Naive B cell (primary cell): Measurements from ENCODE around the gene ATP9A. TPM values are rescaled to one million over a fixed set of nuclear protein-coding genes. Genes with fewer than 3 reads are reported as not detected.

Experiments used
- ATAC-seq, 2 donors: fragments of 150-1000 bp; cut with Tn5 transposase; 2 replicates each; pipeline ENCODE4 v1.10.0; 2021; ENCODE audit warnings: low read depth in 2 of 2, mild to moderate bottlenecking in 2 of 2, moderate library complexity in 2 of 2
- DNase-seq: peaks from one replicate; pipeline ENCODE4 v3.0.0; 2022
- H3K27ac Mint-ChIP-seq, 6 donors: one replicate each; pipeline ENCODE4 v1.8.0; 2020 to 2022; ENCODE audit warnings: mild to moderate bottlenecking in 6 of 6, mixed read lengths in 6 of 6, moderate library complexity in 5 of 6, inconsistent platforms in 2 of 6
- H3K27me3 Mint-ChIP-seq, 3 donors: one replicate each; pipeline ENCODE4 v1.8.0; 2021 to 2022; ENCODE audit warnings: mixed read lengths in 3 of 3, mild to moderate bottlenecking in 1 of 3
- H3K36me3 Mint-ChIP-seq, 2 donors: one replicate each; pipeline ENCODE4 v1.8.0; 2020 to 2022; ENCODE audit warnings: mixed read lengths in 2 of 2, inconsistent platforms in 1 of 2, mild to moderate bottlenecking in 1 of 2
- H3K4me1 Mint-ChIP-seq, 3 donors: one replicate each; pipeline ENCODE4 v1.8.0; 2020 to 2022; ENCODE audit warnings: mixed read lengths in 3 of 3, inconsistent platforms in 1 of 3, mild to moderate bottlenecking in 1 of 3, moderate library complexity in 1 of 3
- H3K4me3 Mint-ChIP-seq, 8 donors: one replicate each; pipeline ENCODE4 v1.8.0; 2020 to 2022; ENCODE audit warnings: mild to moderate bottlenecking in 8 of 8, mixed read lengths in 8 of 8, moderate library complexity in 8 of 8, inconsistent platforms in 2 of 8
- H3K9me3 Mint-ChIP-seq, 7 donors: one replicate each; pipeline ENCODE4 v1.8.0; 2020 to 2022; ENCODE audit warnings: mixed read lengths in 7 of 7, mild to moderate bottlenecking in 5 of 7, inconsistent platforms in 2 of 7, moderate library complexity in 1 of 7
- polyA plus RNA-seq, 6 donors: library from polyadenylated mRNA; unstranded; fragments of 300-500 nt; fragmentation: Illumina TruSeq; gene quantifications; one replicate each; pipeline ENCODE4 v1.2.3, GENCODE V29; 2021; ENCODE audit warnings: low read depth in 6 of 6

Gene ATP9A
- polyA plus RNA-seq, 6 donors from 2014 or later, result 0.07 to 0.13 (median 0.10) TPM; not detected in 3

DNA sequence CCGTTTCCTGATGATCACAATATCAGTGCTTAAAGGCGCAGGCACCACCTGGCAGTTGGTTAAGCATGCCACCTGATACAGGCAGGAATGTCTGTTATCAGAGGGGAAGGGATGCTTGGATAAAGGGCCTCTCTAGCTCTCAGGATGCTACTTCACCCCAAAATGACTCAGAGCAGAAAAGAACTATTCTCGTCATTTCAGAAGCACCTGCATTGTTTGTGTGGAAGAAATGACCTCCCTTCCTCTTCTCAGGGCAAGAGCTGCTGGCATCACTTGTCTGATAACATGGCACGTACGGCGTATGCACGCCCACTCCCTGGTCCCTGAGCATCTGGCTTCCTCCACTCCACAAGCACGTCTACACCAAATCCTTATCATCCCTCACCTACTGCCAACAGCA lies 47.3 kb downstream of the ATP9A start:
- Mint-ChIP-seq H3K27ac (no peak overlapping the region), H3K4me3 (no peak overlapping the region), H3K9me3 (peaks cover 0 to 3% (median 0%) of the 10 kb centered on the region in 7 donors), H3K36me3 (no peaks in the 10 kb centered on the region), H3K27me3 (peaks cover 8 to 18% (median 13%) of the 10 kb centered on the region in 3 donors), H3K4me1 (no peaks in the 10 kb centered on the region)
- ATAC-seq, result no peak
- no peak for DNase-seq

DNA sequence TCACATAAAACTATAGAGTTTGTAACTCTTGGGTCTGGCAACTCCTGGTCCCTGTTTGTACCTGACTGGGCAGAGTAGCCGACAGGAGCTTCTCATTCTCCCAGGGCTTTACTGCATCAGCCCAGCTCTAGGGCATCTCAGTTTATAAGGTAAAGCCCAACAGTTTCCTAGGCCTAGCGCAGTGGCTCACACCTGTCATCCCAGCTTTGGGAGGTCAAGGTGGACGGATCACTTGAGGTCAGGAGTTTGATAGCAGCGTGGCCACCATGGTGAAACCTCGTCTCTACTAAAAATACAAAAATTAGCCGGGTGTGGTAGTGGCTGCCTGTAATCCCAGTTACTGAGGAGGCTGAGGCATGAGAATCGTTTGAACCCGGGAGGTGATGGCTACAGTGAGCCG lies 47.8 kb downstream of the ATP9A start:
- DNase-seq, result no peak
- H3K27me3 Mint-ChIP-seq, result peaks cover 3 to 13% (median 13%) of the 10 kb centered on the region in 3 donors
- H3K36me3 Mint-ChIP-seq, result no peaks in the 10 kb centered on the region
- ATAC-seq, result no peak
- H3K4me3 Mint-ChIP-seq, result no peak overlapping the region
- no peak overlapping the region for H3K27ac Mint-ChIP-seq
- H3K9me3 Mint-ChIP-seq, result no peaks in the 10 kb centered on the region
- H3K4me1 Mint-ChIP-seq, result no peaks in the 10 kb centered on the region

DNA sequence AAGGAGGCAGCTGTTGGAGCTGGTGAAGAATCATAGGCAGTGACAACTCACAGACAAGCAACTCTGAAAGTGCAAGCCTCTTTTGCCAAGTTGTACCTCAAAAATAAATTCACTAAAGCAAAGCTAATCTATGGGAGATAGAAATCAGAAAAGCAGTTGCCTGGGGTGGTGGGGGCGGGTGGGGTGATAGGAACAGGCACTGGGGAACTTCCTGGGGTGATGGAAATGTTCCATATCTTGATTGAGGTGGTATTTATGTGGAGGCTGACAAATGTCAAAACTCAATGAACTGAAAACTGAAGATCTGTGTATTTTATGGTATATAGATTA lies 52.4 kb downstream of the ATP9A start:
- ATAC-seq (no peak), DNase-seq (no peak)
- H3K4me1 Mint-ChIP-seq, result no peaks in the 10 kb centered on the region
- H3K9me3 Mint-ChIP-seq, result no peaks in the 10 kb centered on the region
- no peak overlapping the region for H3K4me3 Mint-ChIP-seq
- H3K27me3 Mint-ChIP-seq, result peaks cover 15 to 23% (median 20%) of the 10 kb centered on the region in 3 donors
- peaks cover 0 to 3% of the 10 kb centered on the region in 2 donors for H3K36me3 Mint-ChIP-seq
- peak overlapping the region in 1 of 6 donors; percentile 8 for H3K27ac Mint-ChIP-seq

DNA sequence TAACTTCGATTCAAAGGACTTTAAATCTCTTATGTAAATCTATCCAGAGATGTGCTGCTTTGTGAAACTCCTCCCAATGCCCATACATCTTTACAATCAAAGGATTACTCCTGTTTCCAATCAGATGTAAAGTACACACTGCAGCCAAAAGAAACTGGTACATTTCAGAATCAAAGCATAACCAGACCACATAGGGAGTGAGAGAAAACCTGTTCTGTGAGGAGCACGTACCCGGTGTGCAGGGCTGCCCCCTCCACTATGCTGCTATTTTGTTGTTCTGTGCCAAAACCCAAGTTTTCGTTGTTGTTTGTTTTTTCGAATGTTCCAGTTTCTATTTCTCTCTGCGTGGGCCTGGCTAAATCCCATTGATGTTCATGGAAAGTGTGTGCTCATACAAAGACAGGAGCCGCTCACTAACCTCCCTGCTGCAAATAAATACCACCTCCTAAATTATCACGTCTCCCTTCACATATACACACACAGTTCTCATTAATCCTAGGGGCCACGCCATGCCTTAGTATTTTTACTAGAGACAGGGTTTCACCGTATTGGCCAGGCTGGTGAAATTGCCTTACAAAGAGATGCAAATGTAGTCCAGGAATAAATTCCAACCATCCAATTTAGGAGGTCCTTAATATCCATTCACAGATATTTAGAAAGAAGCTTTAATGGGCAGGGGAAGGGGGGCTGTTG lies 52.9 kb downstream of the ATP9A start:
- no peak overlapping the region for H3K4me3 Mint-ChIP-seq
- H3K4me1 Mint-ChIP-seq, result no peaks in the 10 kb centered on the region

DNA sequence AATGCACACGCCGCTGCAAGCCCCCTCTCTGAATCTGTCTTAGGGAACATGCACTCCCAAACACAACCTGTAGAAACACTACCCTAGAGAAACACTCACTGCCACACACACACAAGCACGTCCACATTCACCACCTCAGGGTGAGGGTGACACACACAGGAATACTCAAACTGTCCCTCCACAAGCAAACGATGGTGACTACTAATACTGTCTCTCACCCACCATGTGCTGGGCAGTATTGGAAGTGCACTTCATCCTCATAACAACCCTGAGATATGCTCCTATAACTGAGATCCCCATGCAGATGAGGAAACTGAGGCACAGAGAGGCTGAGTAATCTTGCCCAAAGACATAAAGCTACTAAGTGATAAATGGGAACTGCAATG lies 55.0 kb downstream of the ATP9A start:
- Mint-ChIP-seq H3K9me3 (no peaks in the 10 kb centered on the region), H3K27me3 (peaks cover 15 to 21% (median 20%) of the 10 kb centered on the region in 3 donors), H3K4me1 (no peaks in the 10 kb centered on the region), H3K36me3 (peaks cover 0 to 3% of the 10 kb centered on the region in 2 donors), H3K27ac (no peak overlapping the region), H3K4me3 (no peak overlapping the region)
- no peak for DNase-seq
- no peak for ATAC-seq

More for the DNA sequence above, 52.9 kb downstream of the ATP9A start:
- no peak for ATAC-seq
- H3K9me3 Mint-ChIP-seq, result no peaks in the 10 kb centered on the region
- H3K27me3 Mint-ChIP-seq, result peaks cover 15 to 23% (median 20%) of the 10 kb centered on the region in 3 donors
- H3K36me3 Mint-ChIP-seq, result peaks cover 0 to 3% of the 10 kb centered on the region in 2 donors
- H3K27ac Mint-ChIP-seq, result peak overlapping the region in 1 of 6 donors; percentile 8
- no peak for DNase-seq

DNA sequence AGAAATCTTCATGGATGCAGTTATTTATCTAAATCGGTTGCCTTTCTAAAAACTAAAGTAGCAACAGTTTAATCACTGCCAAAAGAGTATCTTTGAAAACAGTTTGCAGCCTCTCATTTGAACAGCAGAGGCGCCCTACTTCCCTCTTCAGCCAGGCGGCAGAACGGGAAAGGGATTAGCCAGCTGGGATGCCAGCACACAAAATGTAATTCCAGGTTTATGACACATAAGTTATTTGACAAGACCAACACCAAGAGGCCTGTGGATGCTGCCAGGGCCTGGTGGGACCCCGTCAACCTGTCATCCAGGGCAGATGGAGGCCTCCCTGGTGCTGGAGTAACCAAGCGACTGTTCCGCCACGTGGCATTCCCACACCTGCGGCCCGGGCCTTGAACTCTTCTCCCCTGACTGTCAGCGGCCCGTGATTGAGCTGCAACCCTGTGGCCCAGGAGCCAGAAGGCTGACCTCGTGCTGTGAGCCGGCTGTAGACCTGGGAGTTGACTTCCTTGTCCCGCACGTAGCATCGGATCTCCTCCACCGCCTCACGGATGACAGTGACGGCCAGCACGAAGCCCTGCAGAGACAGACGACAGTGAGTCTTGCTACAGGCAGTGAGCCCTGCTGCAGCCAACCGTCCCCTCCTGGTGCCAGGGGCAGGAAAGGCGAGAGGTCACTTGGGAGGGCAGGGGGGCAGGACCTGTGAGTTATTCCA lies 55.5 kb downstream of the ATP9A start:
- no peak for ATAC-seq
- Mint-ChIP-seq H3K4me3 (no peak overlapping the region), H3K27ac (no peak overlapping the region), H3K27me3 (peaks cover 15 to 17% (median 15%) of the 10 kb centered on the region in 3 donors), H3K9me3 (no peaks in the 10 kb centered on the region), H3K4me1 (no peaks in the 10 kb centered on the region), H3K36me3 (peaks cover 0 to 3% of the 10 kb centered on the region in 2 donors)
- no peak for DNase-seq

DNA sequence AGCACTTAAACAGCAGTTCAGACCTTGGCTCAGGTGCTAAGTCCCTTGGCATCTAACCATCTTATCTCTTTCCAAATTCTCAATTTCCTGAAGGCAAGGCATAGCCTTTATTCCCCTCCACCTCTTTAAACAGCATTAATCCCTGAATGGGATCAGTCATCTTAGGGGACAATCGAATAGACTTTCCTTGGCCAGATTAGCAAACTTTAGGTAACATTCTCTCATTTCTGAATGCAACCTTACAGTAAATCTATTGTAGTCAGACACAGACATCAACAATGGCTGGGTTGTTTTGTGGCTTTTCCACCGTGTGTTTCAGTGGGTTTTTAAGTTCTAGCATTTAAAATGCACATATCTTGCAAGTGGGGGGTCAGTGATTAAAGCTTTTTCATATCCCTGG lies 56.8 kb downstream of the ATP9A start:
- no peaks in the 10 kb centered on the region for H3K4me1 Mint-ChIP-seq
- ATAC-seq, result no peak
- peaks cover 15 to 21% (median 17%) of the 10 kb centered on the region in 3 donors for H3K27me3 Mint-ChIP-seq

DNA sequence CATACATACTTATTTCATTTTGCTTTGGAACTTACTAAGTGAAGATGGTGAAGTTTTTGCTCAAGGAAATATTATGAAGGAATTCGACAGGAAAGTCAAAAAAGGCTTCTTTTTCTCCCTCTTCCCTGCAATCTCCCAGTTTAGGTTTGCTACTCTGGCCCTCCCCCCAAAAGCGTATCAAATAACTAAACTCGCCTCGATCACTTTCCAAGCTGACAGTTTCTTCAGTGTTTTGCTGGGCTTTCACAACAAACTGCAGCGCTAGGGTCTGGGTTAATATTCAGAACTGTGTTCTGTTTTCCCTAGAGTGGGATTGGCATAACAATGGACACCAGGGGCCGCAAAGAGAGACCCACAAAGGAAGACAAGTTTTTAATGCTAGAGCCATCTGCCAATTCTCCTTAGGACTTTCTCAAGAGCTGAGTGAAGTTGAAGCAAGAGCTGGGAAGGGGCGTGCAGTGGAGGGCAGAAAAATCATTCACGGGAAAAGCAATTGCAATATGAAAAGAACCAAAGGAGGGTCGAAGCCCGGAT lies 57.8 kb downstream of the ATP9A start:
- DNase-seq, result no peak
- H3K4me3 Mint-ChIP-seq, result peak overlapping the region in 1 of 8 donors; percentile 11
- H3K4me1 Mint-ChIP-seq, result no peaks in the 10 kb centered on the region
- H3K36me3 Mint-ChIP-seq, result peaks cover 0 to 3% of the 10 kb centered on the region in 2 donors
- peaks cover 17 to 23% (median 21%) of the 10 kb centered on the region in 3 donors for H3K27me3 Mint-ChIP-seq
- no peak for ATAC-seq
- H3K9me3 Mint-ChIP-seq, result no peaks in the 10 kb centered on the region
- H3K27ac Mint-ChIP-seq, result peak overlapping the region in 1 of 6 donors; percentile 63

More for the DNA sequence above, 56.8 kb downstream of the ATP9A start:
- H3K36me3 Mint-ChIP-seq, result peaks cover 0 to 3% of the 10 kb centered on the region in 2 donors
- DNase-seq, result no peak
- H3K27ac Mint-ChIP-seq, result peak overlapping the region in 2 of 6 donors; percentile 7 to 55
- H3K9me3 Mint-ChIP-seq, result no peaks in the 10 kb centered on the region
- no peak overlapping the region for H3K4me3 Mint-ChIP-seq

DNA sequence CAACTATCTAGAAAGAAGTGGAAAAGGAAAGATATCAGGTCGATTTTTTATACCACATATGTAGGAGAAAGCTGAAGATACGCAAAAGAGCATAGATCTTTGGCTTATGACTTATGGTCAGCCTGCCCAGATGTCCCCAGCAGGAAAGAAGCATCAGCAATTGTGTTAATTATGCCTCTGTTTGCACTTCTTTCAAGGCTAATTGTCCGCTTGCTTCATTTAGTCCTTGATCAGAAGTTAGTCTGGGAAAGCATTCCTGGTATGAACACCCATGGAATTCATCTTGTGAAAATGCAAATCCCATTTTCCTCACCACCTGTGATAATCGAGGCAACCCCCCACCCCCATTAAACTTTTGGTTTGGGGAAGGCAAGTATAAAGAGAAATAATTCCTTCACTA lies 62.8 kb downstream of the ATP9A start:
- H3K36me3 Mint-ChIP-seq, result no peaks in the 10 kb centered on the region
- H3K27ac Mint-ChIP-seq, result peak overlapping the region in 1 of 6 donors; percentile 3
- DNase-seq (no peak), ATAC-seq (no peak)
- no peaks in the 10 kb centered on the region for H3K9me3 Mint-ChIP-seq
- no peaks in the 10 kb centered on the region for H3K4me1 Mint-ChIP-seq
- peaks cover 6 to 16% (median 12%) of the 10 kb centered on the region in 3 donors for H3K27me3 Mint-ChIP-seq
- H3K4me3 Mint-ChIP-seq, result no peak overlapping the region

DNA sequence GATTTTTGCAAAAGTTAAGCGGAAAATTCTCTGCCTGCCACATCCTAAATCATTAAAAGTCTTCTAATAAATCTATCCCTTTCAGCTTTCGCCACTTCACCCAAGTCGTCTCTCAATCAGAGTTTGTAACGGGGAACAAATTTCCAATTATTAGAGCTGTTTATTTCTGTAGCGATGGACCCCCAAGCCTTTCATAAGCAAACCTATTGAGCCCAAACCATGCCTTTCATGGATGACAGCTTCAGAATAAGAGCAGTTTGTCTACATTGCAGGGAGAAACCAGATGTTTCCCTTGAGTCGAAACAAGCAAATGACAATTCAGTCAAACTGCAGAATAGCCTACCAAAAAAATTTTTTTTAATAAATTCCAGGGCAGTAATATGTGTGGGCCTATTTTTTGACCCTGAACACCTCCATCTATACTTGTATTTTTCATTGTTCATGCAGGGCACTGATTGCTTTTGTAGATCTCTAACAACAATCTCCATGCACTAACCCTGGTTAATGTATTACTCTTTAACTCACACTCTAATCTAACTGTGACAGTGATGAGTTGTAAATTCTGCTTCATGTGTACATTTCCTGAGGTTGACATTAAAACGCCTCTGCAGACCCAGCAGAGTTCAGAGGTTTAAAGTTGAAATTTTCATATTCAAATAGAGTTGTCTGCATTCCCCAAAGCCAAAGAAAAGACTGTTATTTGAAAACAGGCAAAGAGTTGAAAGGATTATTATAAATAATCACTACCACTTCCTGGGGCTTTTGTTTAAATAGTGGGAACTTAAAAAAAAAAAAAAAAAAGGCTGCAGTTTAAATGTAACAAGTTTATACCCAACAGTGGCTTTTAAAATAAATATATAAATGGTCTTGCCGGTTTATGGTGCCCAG lies 64.5 kb downstream of the ATP9A start:
- Mint-ChIP-seq H3K36me3 (no peaks in the 10 kb centered on the region), H3K27me3 (peaks cover 6 to 16% (median 15%) of the 10 kb centered on the region in 3 donors), H3K27ac (no peak overlapping the region), H3K4me1 (no peaks in the 10 kb centered on the region), H3K9me3 (no peaks in the 10 kb centered on the region), H3K4me3 (no peak overlapping the region)
- no peak for ATAC-seq
- no peak for DNase-seq

DNA sequence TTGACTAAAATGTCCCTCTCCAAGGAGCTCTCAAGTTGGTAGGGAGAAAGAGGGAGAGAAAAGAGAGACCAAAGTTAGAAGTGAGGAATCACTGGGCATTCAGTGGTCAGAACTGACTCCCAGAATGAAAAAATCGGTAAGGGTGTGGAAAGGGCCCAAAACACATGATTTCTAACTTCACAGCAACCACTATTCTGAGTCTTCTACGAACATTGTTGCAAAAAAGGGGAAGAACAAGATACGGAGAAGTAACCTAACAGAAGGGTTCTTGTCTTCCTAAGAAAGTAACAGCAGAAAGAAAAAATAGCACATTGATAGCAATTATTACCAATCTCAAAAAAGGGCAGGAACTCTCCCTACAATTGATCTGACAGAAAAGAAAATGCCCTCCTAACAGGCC lies 65.6 kb downstream of the ATP9A start:
- H3K36me3 Mint-ChIP-seq, result no peaks in the 10 kb centered on the region
- H3K27me3 Mint-ChIP-seq, result peaks cover 6 to 21% (median 16%) of the 10 kb centered on the region in 3 donors
- no peaks in the 10 kb centered on the region for H3K4me1 Mint-ChIP-seq
- no peaks in the 10 kb centered on the region for H3K9me3 Mint-ChIP-seq
- no peak overlapping the region for H3K4me3 Mint-ChIP-seq
- H3K27ac Mint-ChIP-seq, result no peak overlapping the region
- DNase-seq (no peak), ATAC-seq (no peak)

DNA sequence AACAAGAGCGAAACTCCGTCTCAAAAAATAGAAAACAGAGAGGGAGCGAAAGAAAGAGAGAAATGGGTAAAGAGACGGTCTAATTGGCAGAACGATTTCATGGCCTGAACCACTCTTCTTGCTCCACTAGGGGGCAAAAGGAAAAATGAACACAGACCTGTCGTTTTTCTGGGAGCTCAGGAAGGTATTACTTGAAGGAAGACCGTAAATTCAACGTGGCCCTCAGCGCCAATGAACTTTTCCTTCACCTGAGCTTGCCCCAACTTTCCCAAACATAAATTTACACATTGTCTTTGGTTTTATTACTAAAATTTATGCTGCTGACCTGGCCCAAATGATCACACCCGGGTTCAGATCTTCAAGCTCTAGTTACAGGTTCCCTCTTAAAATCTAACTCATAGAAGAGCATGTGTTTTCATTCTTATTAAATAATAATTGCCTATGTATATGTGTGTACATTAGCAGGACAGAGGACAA lies 67.3 kb downstream of the ATP9A start:
- Mint-ChIP-seq H3K27ac (no peak overlapping the region), H3K36me3 (no peaks in the 10 kb centered on the region), H3K27me3 (peaks cover under 1 to 19% (median 17%) of the 10 kb centered on the region in 3 donors), H3K4me1 (peaks cover 0 to 8% (median 5%) of the 10 kb centered on the region in 3 donors), H3K9me3 (no peaks in the 10 kb centered on the region), H3K4me3 (no peak overlapping the region)
- no peak for DNase-seq
- ATAC-seq, result no peak

DNA sequence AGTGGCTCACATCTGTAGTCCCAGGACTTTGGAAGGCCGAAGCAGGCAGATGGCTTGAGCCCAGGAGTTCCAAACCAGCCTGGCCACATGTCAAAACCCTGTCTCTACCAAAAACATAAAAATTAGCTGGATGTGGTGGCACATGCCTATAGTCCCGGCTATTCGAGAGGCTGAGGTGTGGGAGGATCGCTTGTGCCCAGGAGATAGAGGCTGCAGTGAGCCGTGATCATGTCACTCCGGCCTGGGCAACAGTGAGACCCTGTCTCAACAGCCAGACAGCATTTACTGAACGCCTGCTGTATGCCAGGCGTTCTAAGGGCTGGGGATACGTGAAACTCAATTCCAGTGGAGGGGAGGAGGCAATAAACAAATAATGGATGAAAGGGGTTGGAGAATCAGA lies 69.9 kb downstream of the ATP9A start:
- ATAC-seq (no peak), DNase-seq (no peak)
- Mint-ChIP-seq H3K27ac (no peak overlapping the region), H3K36me3 (no peaks in the 10 kb centered on the region), H3K4me3 (no peak overlapping the region), H3K9me3 (no peaks in the 10 kb centered on the region), H3K27me3 (peaks cover 13 to 24% (median 21%) of the 10 kb centered on the region in 3 donors), H3K4me1 (peaks cover 4 to 13% (median 11%) of the 10 kb centered on the region in 3 donors)
